ENCODE results near the gene CCDC120.
A peak's percentile ranks its signal among the peaks of the same experiment; 100 is the strongest.

CCDC120 gene

DNA sequence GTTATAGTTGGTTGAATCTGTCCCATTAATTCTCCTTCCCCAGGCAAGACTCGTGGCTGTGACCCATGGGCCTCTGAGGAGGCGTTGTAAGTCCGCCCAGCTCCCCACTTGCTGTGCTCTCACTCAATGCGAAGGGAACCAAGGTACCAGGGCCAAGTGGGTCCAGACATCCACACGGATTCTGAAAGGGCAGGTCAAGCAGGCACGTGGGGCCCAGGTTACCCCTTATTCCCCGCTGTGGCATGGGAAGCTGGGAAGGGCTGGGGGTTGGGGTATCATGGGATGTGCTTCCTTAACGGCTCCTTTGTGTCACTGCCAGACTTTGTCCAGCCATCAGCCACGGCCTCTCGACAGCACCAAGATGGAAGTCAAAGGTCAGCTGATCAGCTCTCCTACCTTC, 3.1 kb downstream of the CCDC120 start:
- DNase-seq, result no peak

DNA sequence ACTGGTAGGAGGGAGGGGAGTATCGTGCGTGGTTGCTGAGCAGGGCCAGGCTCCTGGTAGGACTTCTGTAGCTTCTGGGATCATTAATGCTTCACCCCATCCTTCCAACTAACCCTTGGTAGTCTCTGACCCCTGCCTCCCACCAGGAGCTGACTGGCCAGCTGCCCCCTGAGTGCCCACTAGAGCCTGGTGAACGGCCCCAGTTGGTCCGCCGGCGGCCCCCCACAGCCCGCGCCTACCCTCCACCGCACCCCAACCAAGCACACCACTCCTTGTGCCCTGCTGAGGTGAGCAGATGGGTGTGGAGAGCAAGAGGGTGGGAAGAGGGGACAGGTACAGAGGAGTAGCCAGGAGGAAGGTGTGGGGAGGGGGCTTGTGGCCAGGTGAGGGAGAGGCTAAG, 4.9 kb downstream of the CCDC120 start:
- DNase-seq, result no peak

DNA sequence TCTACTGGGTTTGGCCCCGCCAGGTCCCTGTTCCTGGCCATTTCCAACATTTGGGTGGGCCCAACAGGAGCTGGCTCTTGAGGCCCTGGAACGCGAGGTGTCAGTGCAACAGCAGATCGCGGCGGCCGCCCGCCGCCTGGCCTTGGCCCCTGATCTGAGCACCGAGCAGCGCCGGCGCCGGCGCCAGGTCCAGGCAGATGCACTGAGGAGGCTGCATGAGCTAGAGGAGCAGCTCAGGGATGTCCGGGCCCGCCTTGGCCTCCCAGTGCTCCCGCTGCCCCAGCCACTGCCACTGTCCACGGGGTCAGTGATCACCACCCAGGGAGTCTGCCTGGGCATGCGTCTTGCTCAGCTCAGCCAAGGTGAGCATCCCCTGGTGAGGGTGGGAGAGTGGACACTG, 5.5 kb downstream of the CCDC120 start:
- no peak for DNase-seq

DNA sequence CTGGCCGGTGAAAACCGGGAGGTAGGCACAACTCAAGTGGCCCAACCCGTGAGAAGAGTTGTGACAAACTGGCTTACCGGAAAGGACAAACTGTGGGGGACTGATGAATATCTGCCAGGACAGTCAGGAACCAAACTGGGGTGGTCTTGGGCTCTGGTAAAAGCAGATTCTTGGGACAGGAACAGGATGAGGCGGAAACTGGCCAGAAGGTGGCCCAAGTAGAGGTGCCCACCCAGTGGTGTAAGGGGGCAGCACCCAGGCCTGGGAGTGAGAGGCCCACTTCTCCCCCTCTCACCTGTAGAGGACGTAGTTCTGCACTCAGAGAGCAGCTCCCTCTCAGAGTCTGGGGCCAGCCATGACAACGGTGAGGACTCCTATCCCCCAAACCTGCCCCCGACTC, 5.9 kb downstream of the CCDC120 start:
- no peak for DNase-seq

DNA sequence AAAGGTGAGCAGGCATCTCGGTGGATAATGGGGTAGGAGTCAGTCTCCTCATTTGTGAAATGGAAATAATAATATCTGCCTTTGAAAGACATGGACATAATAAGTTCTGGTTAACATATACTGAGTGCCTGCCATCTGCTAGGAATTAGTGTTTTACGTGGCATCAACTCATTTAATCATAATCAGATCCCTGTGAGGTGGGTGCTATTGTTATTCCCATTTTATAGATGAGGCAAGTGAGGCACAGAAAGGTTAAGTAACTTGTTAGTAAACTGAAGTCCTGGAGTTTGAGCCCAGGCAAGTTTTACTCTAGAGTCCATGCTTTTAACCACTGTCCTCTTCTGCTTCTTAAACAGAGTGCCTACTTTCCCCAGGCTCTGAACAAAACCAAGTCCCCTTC, 7.5 kb downstream of the CCDC120 start:
- DNase-seq, result no peak

DNA sequence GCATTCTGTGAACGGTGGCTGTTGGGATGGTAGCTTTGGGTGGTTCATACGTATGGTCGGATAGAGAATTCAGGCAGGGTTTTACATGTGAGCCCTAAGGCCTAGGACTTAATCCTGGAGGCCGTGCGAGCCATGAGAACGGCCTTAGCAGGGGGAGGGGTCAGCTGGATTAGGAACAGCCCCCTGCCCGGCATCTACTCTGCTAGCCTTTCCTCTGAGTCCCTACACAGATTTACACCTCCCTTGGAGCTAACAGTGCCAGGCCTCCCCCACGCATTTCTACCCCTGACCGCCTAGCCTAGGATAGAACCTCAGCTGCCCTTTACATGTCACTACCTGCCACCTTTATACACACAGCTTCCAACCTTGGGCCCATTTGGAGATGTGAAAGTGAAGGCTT, 7.9 kb downstream of the CCDC120 start:
- DNase-seq, result no peak

DNA sequence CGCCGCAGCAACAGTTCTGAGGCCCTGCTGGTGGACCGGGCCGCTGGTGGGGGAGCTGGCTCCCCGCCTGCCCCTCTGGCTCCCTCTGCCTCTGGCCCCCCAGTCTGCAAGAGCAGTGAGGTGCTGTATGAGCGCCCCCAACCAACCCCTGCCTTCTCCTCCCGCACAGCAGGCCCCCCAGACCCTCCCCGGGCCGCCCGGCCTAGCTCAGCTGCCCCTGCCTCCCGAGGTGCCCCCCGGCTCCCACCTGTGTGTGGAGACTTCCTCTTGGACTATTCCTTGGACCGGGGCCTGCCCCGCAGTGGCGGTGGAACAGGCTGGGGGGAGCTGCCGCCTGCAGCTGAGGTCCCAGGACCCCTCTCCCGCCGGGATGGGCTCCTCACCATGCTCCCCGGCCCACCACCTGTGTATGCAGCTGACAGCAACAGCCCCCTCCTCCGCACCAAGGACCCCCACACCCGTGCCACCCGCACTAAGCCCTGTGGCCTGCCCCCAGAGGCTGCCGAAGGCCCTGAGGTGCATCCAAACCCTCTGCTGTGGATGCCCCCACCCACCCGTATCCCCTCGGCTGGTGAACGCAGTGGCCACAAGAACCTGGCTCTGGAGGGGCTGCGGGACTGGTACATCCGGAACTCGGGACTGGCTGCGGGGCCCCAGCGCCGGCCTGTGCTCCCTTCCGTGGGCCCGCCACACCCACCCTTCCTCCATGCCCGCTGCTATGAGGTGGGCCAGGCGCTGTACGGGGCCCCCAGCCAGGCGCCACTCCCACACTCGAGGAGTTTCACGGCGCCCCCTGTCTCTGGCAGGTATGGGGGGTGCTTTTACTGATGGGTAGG, 8.7 kb downstream of the CCDC120 start:
- DNase-seq, result no peak

DNA sequence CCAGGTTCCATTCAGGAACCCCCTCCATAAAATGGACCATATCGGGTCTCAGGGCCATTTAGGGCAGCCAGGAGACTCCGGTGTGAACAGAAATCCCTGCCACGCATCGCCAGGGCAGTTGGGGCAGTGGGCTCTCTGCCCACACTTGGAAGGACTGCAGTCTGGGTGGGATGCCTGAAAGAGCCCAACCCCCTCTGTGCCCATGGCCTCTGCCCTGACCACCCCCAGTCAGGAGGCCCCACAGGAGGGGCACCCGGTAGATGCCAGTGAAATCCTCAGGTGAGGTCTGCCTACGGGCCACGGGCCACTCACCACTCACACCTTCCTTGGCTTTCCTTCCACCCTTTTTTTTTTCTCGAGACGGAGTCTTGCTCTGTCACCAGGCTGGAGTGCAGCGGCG, 10.2 kb downstream of the CCDC120 start:
- no peak for DNase-seq

DNA sequence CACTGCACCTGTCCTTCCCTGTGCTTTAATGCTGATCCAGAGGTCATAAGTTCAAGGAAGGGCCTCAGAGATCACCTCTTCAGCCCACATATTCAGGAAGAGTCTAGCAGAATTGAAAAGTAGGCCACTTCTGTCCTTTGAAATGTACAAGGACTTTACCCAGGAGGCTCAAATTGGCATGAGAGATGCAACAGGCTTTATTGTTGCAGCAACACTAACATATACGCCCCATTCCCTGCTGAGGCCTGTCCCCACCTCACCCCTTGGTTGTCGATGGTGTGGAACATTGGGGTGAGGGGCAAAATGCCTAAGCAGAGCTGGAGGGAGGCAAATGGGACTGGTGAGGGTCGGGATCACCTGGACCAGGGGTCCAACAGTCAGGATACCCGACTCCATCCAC, 12.2 kb downstream of the CCDC120 start:
- DNase-seq, result no peak

DNA sequence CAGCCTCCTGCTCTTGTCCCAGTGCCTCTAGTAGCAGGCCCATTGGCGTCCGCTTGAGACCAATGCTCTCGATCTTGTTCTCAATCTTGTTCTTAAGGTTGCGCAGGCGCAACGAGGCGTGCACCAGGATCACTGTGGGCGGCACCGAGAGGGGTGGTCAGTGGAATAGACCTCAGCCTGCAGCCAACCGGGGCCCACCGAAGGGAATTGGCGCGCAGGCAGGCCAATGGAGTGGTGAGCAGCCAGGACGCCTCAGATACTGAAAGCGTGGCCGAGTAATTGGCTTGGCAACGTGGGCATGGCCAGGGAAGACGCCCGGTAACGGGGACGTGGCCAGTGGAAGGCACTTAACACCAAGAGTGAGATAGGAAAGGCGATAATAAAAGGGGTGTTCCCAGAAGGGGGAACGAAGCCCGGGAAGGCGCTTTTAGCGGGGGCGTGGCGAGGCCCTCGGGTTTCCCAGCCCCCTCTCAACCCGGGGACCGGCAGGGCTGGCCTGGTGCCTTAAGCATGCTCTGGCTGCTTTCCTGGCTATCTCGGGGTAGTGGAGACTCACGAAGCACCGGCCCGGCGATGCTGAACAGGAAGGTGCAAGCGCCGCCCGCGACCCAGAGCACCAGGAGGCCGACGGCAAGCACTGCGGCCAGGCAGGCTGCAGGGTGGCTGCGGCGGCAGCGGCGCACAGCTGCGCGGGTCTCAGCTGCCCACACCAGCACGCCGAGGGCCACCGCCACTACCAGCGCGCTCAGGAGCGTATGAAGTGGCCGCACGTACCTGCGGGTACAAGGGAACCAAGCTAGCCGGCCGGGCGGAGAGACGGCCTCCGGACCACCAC, 13.3 kb downstream of the CCDC120 start:
- DNase-seq, result no peak

DNA sequence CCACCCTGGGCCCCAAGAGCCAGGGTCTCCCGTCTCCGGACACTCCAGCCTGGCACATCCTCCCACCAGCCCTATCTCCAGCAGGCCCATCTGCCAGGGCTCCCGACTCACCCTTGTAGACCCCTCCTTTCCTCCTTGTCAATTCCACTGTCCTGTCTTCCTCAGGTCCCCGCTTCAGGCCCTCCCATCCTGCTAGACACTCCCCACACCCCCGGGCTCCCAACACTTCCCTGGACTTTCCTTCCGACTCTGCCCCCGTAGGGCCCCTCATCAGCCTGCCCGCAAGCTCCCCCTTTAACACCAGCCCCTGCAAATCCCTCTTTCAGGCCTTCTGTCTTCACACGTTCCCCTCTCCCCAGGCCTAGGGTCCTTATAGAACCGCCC, 13.9 kb downstream of the CCDC120 start:
- DNase-seq, result no peak

DNA sequence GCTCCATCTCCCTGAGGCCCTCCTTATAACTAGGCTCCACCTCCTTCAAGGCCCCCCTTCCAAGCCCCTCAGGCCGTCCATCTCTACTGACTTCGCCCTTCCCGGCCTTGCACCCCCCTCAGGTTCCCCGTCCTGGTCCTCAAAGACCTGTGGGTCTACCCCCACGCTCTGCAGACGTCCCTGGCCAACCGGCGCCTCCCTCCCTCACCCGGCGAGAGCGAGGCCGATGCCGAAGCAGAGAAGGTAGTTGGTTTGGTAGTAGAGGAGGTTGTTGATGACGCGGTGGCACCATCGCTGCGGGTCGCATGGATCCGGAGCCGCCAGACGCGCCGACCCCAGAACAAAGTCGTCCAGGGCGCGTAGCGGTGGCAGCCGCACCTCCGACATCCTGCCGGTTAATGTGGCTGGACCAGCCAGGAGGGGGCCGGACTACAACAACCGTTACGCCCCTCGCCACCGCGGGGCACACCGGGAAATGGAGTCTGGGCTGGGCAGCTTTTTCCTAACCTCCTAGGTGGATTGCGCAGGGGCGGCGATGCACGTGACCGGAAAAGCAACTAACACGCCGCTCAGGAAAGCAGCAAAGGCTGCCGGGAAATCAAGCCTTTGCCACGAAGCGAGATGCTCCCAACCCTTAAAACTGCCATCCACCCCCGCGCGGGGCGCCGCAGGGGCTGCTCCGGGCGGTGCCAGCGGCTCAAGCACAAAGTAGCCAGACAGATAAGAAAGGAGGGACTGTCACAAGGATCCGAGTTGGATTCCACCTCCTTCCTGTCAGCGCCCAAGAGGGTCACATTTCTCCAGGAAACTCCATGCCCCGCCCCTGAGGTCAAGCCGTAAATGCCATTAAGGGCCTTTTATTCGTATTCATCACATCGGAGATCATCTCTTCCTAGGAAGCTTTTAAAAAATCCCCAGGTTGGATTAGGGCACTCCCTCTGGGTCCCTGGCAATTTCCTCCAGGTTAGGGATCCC, 15.1 kb downstream of the CCDC120 start, which contains the start of gene PRAF2:
PRAF2 (minus strand) TSS at position 402 of the 975 bp plus-strand sequence; CDS start at position 387, 15 bp downstream.
- peak; percentile 96 for DNase-seq

DNA sequence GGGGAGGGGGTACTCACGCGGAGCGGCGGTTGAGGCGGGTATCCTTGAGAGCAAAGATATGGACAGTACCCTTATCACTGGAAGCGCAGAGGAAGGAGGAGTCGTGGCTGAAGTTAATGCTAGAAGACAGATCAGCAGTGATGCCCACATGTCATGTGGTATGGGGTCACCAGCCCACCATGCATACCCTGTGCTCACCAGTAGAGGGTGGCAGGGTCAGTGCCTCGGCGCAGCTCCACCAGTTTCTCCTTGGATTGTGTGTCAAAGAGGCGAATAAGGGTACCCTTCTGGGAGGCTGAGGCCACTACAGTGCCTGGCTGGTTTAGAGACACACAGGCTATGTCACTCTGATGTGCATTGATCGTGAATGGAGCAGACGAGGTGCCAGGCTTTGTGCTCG, 16.5 kb downstream of the CCDC120 start:
- no peak for DNase-seq

DNA sequence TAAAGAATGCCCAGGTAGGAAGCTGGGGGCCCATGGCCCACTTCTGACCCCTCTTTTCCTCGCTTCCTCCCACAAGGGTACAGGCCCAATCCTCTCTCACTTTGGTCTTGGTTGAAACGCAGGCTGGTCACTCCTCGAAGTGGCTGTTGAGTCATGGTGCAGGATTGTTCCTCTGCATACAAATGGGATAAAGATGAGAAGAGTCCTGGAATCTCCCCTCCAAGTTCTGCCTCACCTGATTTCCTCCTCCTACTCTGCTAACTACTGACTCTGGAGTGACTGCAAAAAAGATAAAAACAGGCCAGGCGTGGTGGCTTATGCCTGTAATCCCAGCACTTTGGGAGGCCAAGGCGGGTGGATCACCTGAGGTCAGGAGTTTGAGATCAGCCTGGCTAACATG, 19.1 kb downstream of the CCDC120 start:
- no peak for DNase-seq

DNA sequence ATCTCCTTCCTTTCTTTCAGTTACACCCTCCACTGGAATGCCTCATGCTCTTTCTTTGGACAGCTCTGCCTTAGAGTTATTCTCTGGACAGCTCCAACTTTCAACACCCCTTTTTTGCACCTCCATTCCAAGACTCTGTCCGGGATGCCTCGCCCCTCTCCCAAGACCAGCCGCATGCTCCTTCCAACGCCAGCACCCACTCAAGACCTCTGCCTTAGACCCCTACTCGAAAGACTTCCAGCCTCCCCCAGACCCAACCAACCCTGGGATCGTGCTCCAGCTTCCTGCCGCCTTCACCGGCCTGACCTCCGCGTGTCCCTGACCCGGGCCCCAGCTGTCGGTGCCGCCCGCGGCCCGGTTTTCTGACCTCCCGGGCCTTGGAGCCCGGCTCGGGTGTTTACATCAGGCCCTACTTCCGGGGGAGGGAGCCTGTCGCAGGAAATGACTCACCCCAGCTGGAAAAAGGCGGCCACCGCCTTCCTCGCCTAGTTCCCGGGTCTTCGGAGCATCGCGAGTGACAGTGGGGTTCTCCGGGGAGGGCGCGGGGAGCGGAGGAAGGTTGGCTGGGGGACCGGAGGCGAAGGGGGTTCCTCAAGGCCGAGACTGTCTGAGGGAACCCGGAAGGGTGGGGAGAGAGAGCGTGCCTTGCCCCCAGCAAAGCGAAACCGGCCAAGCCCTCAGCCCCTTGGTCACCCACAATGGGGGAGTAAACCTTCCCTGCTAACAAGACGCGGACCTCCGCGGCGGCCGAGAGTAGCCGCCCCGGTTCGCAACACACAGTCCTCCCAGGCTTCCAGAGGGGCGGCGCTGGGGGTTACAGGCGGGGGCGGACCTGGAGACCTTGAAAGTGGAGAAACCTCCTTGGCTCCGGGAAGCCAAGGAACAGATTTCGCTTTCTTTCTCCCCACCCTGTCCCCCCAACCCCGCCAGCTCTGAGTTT, 21.0 kb downstream of the CCDC120 start, which contains the start of gene WDR45:
WDR45 (minus strand) TSS at position 399 of the 940 bp plus-strand sequence. CDS start 1,792 bp downstream, outside the sequence.
- peak; percentile 90 for DNase-seq

DNA sequence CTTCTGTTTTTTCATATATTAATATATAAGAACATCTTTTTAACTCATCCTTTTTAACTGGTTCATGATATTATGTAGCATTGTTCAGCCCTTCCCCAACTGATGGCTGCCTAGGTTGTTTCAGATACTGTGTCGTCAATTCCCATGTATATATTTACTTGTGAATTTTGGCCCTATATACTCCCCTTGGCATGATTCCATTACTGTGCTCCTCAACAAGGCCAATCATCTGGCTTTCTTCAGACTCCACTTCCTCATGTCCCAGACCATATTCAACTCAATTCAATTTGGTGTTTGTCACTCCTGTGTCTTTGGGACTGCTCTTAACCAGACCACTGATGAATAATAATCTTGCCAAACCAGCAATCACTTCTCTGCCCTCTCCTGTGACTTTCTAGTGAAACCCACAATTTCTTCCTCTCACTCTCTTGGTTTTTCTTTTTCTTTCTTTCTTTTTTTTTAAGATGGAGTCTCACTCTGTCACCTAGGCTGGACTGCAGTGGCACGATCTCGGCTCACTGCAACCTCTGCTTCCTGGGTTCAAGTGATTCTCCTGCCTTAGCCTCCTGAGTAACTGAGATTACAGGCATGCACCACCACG, 23.6 kb downstream of the CCDC120 start:
- no peak for DNase-seq

DNA sequence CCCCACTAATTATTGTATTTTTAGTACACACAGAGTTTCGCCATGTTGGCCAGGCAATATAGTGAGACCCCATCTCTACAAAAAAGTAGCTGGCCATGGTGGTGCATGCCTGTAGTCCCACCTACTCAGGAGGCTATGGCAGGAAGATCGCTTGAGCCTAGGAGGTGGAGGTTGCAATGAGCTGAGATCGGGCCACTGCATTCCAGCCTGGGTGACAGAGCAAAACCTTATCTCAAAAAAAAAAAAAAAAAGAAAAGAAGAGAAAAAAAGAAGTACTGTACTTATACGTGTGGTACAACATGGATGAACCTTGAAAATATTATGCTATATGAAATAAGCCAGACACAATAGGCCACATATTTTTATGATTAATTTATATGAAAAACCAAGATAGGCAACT, 30.8 kb downstream of the CCDC120 start:
- no peak for DNase-seq

DNA sequence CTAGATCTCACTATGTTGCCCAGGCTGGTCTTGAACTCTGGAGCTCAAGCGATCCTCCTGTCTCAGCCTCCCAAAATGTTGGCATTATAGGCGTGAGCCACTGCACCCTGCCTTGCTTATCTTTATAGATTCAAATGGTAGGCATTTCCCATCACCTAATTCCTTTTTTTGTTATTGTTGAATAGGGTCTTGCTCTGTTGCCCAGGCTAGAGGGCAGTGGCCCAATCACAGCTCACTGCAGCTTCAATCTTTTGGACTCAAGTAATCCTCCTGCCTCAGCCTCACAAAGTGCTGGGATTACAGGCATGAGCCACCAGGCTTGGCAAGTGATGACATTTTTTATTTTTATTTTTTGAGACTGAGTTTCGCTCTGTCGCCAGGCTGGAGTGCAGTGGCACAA, 37.6 kb downstream of the CCDC120 start:
- no peak for DNase-seq

DNA sequence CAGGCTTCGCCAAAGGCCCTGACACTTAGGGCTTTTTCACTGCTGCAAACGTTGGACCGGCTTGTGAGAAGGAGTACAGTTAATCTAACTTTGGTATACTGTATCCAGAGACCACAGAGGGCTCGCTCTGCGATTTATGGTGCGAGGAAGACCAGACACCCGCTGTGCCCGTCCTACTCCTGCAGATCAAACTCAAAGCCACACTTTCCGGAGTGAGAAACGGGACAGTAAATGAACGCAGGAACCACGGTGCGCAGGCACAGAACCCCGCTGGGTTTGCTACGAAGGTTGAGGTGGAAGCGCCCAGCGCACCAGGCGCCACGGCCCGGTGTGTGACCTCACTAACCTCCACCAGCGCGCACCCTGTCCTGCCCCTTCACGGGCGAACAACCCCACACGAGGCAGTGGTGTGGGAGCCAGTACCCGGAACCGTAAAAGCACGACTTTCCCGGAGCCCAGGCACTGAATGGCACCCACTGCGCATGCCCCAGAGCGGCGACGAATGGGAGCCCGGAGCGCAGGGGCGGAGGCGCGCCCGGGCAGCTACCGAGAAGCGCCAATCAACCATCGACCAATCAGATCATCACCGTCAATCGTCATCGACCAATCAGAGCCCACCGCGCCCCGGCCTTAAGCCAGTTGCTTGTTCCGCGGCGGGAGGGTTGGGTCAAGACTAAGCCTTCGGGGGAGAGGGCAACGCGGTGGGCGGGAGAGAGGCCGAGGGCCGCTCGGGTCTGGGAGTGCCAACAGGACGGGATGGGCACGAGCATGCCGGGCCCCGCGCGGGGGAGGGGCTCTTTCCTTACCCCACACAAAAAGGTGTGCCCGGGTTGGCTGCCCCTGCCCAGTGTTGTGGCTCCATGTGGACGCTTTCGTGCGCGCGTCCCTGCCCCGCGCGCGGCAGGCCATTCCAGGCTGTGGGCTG, 42.2 kb downstream of the CCDC120 start:
- DNase-seq, result peak; percentile 95

DNA sequence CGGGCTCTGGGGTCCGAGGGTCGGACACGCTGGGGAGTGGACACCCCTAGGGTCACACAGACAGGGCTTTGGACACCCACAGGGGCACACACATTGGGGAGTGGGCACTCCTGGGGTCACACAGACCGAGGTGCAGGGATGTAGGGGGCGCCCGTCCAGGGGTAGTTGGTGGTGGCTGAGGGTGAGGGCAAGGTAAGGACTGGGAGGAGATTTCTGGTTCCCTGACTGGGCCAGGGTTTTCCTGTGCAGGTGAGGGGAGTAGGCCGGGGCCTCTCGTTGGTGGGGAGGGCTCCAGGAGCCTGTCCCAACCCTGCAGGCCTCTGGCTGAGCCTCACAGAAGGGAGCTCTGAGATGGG, 42.8 kb downstream of the CCDC120 start:
- no peak for DNase-seq
